Calu3 (cell line): ENCODE measurements around the gene SOHLH1. TPM values are rescaled to one million over a fixed set of nuclear protein-coding genes. Genes with fewer than 3 reads are reported as not detected.

Experiments
- Bru-seq: library from RNA; stranded (reverse); fragments of 400-500 nt; gene quantifications from one replicate; lab custom pipeline; 2021; lab: Mats Ljungman, UMichigan
- BruChase-seq, 2 experiments: library from RNA; stranded (reverse); fragments of 400-500 nt; gene quantifications; one replicate each; lab custom pipeline; 2021; lab: Mats Ljungman, UMichigan
- BruUV-seq: library from RNA; stranded (reverse); fragments of 400-500 nt; replicated peaks from 2 replicates; lab custom pipeline; 2021; lab: Mats Ljungman, UMichigan
- CTCF ChIA-PET: fragments of 300-600 bp; sonication (Branson Sonifier 250); formaldehyde crosslinking; loops from one replicate; lab custom pipeline; 2022; ENCODE audit warnings: antibody characterized with exemption; lab: Charles Lee
- DNase-seq: peaks from one replicate; pipeline ENCODE4 v3.0.0; 2022
- H3K27ac Mint-ChIP-seq: one replicate; pipeline ENCODE4 v1.8.0; 2022; ENCODE audit warnings: mixed read lengths; ENCODE audit not compliant: unreplicated experiment
- H3K27me3 Mint-ChIP-seq: one replicate; pipeline ENCODE4 v1.8.0; 2022; ENCODE audit warnings: mixed read lengths; ENCODE audit not compliant: unreplicated experiment
- H3K36me3 Mint-ChIP-seq: one replicate; pipeline ENCODE4 v1.8.0; 2022; ENCODE audit warnings: mild to moderate bottlenecking, moderate library complexity, mixed read lengths; ENCODE audit not compliant: insufficient read depth, unreplicated experiment
- H3K4me1 Mint-ChIP-seq: one replicate; pipeline ENCODE4 v1.8.0; 2022; ENCODE audit warnings: mild to moderate bottlenecking, low read depth, mixed read lengths; ENCODE audit not compliant: unreplicated experiment
- H3K4me3 Mint-ChIP-seq: one replicate; pipeline ENCODE4 v1.8.0; 2022; ENCODE audit warnings: mild to moderate bottlenecking, low read depth, moderate library complexity, mixed read lengths; ENCODE audit not compliant: unreplicated experiment
- H3K9me3 Mint-ChIP-seq: one replicate; pipeline ENCODE4 v1.8.0; 2022; ENCODE audit warnings: low read depth, mixed read lengths; ENCODE audit not compliant: unreplicated experiment
- intact Hi-C: fragments of 100-400 bp; cut with micrococcal nuclease; formaldehyde crosslinking; loops from one replicate; pipeline ENCODE4 v1.10.0; 2022; ENCODE audit not compliant: unreplicated experiment
- long read RNA-seq: library from polyadenylated mRNA; stranded (forward); transcript quantifications from one replicate; pipeline ENCODE4 v2.0.0, GENCODE V29; 2022
- total RNA-seq: library from RNA; stranded (reverse); gene quantifications from 2 replicates; pipeline ENCODE4 v1.2.3, GENCODE V29; 2022
- TF ChIP-seq, protein P1 (sequence below): fragments of 200-600 bp; IDR thresholded peaks from one replicate; pipeline ENCODE4 v1.8.0; 2022; ENCODE audit warnings: antibody characterized with exemption; ENCODE audit not compliant: unreplicated experiment

SOHLH1 gene
- total RNA-seq (not detected in 2 replicates), Bru-seq, nascent RNA (not detected), BruChase-seq, experiment 1, labeled RNA remaining after a 6-hour chase (not detected), BruChase-seq, experiment 2, labeled RNA remaining after a 2-hour chase (not detected)
- long read RNA-seq = 0 reads

DNA sequence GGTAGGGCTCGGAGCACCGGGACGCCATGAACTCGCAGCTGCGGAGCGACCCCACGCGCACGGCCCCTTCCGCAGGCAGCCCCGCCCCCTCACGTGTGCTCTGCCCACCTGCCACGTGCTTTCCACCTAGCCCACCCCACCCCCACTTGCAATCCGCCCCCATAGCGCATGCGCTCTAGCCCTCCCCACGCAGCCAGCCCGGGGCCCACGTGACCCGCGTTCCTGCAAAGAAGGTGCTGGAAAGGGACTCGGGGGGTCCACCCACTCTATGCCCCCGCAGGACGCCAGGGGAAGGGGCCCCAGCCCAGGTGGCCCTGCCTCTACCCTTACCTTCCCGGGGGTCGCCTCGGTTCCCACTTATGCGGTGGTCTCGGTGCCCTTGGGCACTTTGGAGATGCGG is at the start of gene SOHLH1:
TSS of gene SOHLH1 (minus strand) at position 42 of the 400 bp plus-strand sequence. CDS start at position 28, 14 bp downstream.
- no peak for DNase-seq
- Mint-ChIP-seq H3K4me3 (no peak within 1 kb of the TSS), H3K4me1 (no peaks in the 10 kb centered on the region), H3K27me3 (peaks cover 31% of the 10 kb centered on the region), H3K36me3 (no peaks in the 10 kb centered on the region), H3K9me3 (no peaks in the 10 kb centered on the region), H3K27ac (no peak within 1 kb of the TSS)
- no TSS peak for BruUV-seq
- intact Hi-C loops = no loop called here
- TF ChIP-seq, protein P1, sequence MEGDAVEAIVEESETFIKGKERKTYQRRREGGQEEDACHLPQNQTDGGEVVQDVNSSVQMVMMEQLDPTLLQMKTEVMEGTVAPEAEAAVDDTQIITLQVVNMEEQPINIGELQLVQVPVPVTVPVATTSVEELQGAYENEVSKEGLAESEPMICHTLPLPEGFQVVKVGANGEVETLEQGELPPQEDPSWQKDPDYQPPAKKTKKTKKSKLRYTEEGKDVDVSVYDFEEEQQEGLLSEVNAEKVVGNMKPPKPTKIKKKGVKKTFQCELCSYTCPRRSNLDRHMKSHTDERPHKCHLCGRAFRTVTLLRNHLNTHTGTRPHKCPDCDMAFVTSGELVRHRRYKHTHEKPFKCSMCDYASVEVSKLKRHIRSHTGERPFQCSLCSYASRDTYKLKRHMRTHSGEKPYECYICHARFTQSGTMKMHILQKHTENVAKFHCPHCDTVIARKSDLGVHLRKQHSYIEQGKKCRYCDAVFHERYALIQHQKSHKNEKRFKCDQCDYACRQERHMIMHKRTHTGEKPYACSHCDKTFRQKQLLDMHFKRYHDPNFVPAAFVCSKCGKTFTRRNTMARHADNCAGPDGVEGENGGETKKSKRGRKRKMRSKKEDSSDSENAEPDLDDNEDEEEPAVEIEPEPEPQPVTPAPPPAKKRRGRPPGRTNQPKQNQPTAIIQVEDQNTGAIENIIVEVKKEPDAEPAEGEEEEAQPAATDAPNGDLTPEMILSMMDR = no peak
- CTCF ChIA-PET = no interaction called here

DNA sequence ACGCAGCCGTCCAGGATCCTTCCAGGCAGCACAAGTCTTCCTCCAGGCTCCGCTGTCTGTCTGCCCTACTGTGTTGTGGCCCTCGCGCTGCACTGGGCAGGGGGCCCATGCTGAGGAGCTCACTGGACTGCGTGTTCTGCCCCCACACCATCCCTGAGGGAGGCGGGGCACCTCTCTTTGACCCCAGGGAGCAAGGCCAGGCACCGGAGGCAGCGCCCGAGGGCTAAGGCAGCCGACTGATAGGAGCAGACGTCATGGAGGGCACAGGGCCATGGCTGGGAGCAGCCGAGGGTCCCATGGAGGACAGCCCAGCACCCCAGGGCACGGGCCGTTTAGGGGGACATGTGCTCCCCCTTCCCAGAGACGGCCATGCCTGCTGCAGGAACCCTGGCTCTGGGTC is 49.4 kb upstream of the SOHLH1 start:
- CTCF ChIA-PET = no interaction called here
- BruUV-seq = no TSS peak
- Mint-ChIP-seq H3K9me3 (no peaks in the 10 kb centered on the region), H3K36me3 (no peaks in the 10 kb centered on the region), H3K4me1 (no peaks in the 10 kb centered on the region), H3K27ac (no peak overlapping the region), H3K27me3 (peaks cover 69% of the 10 kb centered on the region), H3K4me3 (no peak overlapping the region)
- TF ChIP-seq, protein P1 = no peak
- DNase-seq = no peak
- intact Hi-C loops = no loop called here

DNA sequence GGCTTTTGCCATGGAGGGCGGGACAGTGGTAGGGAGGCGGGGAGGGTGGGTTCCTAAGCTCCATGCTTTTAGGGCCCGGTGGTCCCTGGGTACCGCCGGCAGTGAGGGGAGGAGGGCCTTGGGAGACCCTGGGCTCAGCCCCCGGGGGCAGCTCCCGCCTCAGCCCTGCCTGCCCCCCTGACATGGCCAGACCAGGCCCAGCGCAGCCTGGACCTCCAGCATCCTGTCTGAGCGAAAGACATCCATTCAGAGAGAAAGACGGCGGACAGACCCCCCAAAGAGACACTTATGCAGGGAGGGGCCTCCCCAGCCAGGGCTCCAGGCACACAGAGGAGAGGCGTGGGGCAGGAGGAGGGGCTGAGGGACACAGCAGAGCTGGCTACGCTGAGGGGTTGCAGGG is 48.0 kb upstream of the SOHLH1 start:
- BruUV-seq = no TSS peak
- no peak overlapping the region for H3K4me3 Mint-ChIP-seq
- H3K27me3 Mint-ChIP-seq = peaks cover 66% of the 10 kb centered on the region
- DNase-seq = no peak
- intact Hi-C loops = no loop called here
- H3K27ac Mint-ChIP-seq = no peak overlapping the region
- CTCF ChIA-PET = interaction anchor here (0.7 kb wide), 1 partner anchor 281 kb away, joined by 3 read pairs; no protein-coding TSS in a partner anchor
- H3K36me3 Mint-ChIP-seq = no peaks in the 10 kb centered on the region
- TF ChIP-seq, protein P1 = no peak
- H3K9me3 Mint-ChIP-seq = no peaks in the 10 kb centered on the region
- no peaks in the 10 kb centered on the region for H3K4me1 Mint-ChIP-seq

DNA sequence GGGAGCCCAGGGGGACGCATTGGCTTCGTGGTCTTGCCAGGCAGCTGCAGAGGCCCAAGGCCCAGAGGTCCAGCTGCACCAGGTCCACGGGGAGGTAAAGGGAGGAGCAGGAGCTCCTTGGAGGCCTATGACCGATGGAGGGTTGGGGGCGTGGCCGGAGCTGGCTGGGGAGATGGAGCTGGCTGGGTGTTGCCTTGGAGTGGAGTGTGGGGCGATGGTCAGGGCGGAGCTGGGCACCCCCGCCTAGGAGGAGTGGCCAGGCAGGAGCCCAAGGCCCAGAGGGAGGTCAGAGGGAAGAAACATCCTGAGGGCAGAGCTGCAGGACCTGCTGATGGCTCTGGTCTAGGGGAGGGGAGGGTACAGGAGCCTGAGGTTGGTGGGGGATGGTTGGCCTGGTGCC is 47.3 kb upstream of the SOHLH1 start:
- CTCF ChIA-PET = no interaction called here
- intact Hi-C loops = no loop called here
- Mint-ChIP-seq H3K27me3 (peaks cover 63% of the 10 kb centered on the region), H3K36me3 (no peaks in the 10 kb centered on the region), H3K27ac (no peak overlapping the region), H3K4me3 (no peak overlapping the region), H3K9me3 (no peaks in the 10 kb centered on the region), H3K4me1 (no peaks in the 10 kb centered on the region)
- BruUV-seq = no TSS peak
- no peak for DNase-seq
- TF ChIP-seq, protein P1 = no peak
